DMS53 treated with DMSO at 0.1 percent for 48 hours (cell line): ENCODE results near the gene ATP2B2.

Source experiments
- DNase-seq: peaks from one replicate; lab custom pipeline; 2025; ENCODE audit not compliant: unreplicated experiment; lab: John Stamatoyannopoulos, UW

Gene ATP2B2

DNA sequence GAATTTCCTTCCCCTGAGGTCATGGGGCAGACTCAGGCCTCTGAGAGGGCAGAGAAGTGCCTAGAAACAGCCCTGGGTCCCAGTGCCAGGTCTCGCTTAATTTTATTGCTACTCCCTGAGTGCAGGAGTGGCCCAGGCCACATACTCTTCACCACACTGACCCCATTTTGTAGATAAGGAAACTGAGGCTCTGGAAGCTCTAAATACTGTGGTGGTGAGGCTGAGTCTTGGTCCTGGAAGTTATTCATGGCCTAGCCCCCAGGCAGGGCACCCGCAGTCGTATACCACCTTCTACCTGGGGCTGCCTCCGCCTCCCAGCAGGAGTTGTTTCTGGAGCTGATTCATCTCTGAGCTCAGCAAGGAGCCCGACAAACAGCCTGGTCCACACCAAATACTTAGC, 9.8 kb downstream of the ATP2B2 start:
- no peak for DNase-seq

DNA sequence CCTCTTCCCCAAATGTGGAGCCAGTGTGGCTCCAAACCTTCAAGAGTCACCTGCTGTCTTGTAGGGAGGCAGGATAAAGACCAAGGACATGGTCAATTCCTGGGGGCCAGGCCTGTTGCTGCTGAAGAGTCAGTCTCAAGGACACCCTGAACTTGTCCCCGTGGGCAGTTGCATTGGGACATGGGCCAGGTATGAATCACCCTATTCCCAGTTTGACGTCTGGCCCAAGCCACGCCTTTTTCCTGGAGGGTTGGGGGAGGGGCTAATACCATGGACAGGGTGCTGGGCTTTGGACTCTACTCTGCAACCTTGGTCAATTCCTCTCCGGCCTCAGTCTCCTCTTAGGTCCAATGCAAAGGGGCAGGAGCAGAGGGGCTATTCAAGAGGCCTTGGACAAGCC, 10.4 kb downstream of the ATP2B2 start:
- DNase-seq = no peak

DNA sequence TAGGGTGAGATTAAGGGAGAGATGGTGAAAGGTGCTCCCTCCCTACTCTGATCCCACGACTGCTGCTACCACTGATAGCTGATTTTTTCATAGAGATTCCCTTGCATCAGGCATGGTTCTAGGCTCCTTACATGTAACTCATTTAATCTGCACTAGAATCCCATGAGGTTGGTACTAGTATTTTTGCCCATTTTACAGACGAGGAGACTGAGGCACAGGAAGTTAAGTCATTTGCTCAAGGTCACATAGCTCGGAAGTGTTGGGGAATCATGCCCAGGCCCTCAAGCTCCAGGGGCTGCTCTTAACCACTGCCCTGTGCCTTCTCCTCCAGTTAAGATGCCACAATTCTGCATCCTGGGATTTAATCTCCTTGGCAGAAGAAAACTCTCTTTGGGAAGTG, 11.2 kb downstream of the ATP2B2 start:
- DNase-seq = no peak

DNA sequence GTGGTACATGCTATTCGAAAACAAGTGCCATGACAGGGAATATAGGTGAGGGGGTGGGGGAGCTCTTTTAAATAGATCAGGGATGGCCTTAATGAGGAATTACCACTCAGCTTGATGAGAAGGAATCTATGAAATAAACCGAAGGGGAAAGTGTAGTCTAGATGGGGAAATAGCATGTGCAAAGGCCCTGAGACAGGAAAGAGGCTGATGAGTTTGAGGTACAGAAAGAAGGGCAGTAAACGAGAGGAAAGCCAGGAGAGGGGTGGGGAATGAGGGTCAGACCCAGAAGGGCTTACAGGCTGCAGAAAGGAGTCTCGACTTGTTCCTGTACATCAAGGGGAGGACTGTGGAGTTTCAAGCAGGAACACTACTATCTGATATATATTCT, 12.2 kb downstream of the ATP2B2 start:
- no peak for DNase-seq

DNA sequence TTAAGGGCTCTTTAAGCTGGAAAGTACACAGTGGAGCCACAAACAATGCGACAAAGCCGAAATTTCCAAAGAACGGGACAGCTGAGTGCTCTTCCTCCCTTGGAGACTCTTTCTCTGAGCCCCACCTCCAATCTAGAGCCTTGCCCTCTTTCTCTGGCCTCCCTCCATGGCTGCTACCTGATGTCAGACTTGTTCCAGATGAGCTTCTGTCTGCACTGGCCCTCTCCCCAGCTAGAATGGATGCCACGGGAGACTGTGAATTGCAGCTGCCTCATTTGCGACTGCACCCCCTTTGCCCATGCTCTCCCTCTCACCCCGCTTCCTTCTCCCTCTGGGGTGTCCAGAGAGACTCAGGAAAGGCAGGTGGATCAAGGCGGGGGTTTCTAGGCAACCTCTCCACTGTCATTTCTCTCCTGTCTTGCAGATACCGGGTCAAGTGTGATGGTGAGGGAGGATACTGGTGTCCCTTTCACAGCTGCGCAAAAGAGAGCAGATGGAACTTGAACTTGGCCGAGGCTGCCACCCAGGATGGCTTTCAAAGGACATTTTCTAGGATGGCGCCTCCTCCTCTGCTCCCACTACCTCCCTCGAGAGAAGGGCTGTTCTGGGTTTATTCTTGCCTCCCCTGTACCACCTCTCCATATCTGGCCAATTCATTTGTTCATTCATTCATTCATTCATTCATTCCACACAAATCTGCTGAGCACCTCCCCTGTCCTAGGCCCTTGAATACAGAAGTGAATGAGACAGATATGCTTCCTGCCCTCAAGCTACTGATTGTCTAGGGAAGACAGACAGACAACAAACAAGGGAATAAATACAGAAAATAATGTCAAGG, 12.8 kb downstream of the ATP2B2 start:
- no peak for DNase-seq

DNA sequence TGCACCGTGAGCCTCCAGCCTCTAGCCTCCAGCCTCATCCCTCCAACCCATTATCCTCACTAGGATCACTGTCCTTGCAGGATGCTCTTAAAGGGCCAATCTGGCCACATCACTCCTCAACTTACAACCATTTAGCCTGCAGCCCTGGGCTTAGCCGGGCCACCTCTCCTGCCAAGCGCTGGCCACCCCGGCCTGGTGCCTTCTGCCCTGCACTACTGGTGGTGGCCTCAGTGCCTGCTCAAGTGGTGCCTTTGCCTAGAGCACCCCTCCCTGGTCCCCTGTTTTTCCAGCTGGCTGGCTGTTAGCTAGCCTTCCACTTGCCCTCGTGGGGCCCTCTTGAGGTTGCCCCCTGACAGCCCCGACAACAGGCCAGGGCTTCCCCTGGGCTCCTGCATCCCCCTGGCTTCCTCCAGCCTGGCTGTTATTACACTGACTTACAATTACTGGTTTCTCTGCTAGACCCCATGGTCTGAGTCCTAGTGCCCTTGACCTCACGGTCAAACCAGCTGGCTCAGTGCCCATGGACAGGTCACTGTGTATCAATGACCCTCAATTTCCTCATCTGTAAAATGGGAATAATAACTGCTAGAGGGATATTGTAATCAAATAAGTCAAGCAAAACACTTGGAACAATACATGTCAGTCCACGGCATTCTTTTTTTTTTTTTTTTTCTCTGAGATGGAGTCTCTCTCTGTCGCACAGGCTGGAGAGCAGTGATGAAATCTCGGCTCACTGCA, 15.5 kb downstream of the ATP2B2 start:
- no peak for DNase-seq

DNA sequence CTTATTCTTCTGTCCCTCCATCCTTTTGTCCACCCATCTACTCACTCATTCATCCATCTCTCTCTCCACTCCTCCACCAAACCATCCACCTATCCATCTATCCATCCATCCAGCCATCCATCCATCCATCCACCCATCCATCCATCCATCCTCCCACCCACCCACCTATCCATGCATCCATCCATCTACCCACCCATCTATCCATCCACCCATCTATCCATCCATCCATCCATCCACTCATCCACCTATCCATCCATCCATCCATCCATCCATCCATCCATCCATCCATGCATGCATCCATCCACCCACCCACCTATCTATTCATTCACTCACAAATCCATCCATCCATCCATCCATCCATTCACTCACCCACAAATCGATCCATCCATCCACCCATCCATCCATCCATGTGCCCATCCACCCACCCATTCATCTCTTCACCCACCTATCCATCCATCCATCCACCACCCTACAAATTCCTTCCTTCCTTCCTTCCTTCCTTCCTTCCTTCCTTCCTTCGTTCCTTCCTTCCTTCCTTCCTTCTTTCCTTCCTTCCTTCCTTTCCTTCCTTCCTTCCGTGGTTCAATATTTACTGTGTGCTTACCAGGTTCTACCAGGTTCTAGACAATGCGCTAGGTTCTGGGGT, 17.3 kb downstream of the ATP2B2 start:
- no peak for DNase-seq

DNA sequence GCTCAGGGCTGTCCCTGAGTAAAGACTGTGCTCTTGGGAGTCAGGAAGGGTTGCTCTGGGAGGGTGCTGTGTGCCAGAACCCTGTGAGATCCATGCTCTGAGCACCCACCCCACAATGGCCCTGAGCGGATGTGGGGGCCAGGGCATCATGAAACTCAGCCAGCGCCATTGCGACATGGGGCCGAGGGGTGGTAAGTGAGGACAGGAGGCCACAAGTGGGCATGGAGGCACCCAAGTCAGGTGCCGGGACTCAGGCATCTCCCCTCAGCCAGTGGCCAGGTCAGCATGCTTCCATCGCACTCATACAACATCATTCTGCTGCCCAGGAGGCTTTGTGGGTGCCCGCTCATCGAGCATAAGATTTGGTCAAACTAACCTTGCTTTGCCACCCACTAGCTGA, 19.6 kb downstream of the ATP2B2 start:
- no peak for DNase-seq

DNA sequence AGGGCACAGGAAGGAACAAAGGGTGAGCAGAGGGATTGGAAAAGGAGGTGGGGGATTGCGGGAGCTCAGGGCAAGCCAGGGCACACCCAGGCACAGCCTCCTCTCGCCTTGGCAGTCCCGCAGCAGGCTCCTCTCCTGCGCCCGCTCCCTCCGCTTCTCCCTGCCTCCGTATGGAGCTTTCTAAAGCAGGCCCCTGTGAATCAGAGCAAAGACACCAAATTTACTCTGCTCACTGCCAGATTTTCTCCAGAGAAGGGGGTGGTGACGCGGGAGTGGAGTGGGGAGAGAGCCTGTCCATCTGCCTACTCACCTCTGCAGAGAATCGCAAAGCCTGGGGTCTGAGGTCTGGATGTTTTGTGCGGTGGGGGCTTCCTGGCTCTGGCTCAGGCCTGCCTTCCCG, 20.0 kb downstream of the ATP2B2 start:
- no peak for DNase-seq

DNA sequence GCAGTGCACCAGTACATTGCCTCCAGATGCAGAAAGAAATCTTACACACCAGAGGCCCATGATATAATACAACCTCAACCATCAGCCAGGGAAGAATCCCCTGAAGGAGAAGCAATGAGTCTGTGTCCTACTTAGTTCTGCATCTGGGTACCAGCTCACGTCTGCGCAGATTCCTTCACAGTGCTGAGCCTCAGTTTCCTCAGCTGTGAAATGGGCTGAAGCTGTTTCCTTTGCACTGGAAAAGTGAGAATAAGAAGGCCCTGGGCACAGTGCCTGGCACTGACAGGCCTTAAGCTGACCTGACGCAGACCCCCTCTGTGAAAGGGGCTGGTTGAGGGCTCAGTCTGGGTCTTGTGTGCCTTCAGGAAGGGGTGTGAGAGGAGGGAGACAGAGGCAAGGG, 20.7 kb downstream of the ATP2B2 start:
- DNase-seq = no peak

DNA sequence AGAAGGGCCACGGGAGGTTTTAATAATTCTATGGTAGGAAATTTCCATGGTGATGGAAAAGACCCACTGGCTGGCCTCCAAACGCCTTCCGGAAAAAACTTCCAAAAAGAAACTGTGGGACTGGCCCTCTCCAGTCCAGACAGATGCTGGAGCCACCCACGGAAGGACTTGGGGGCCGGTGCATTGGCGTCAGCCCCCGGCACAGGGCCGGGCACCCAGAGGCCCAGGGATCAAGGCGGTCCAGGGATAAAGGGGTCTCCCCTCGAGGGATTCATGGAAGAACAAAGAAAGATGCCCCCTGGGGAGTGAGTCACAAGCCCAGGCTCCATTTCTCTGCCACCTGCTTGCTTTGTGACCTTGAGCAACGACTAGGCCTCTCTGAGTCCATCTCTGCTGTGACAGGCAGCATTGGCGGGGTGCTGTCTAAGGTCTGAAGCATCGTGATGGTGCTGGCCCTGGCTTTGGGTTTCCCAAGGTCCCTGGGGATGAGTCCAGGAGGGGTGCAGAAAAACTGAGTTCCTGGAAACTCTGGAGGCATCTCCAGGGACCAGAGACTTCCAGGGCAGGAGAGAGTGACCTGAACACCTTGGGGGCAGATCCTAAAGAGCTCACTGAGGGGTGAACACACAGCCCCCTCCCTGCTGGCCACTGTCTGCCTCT, 21.6 kb downstream of the ATP2B2 start:
- DNase-seq = no peak

DNA sequence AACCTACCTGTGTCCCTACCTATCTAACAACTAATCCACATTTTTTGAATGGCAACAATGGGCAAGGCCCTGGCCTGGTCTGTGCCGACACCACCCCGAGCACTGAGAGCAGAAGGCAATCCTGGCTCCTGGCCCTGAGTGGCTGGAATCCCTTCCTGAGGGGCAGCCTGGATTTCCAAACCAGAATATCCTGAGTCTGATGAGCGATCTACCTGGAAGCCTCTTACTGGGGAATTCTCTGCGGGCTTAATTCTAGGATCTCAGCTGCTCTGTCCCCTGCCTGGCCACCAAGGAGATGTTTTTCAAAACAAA, 22.1 kb downstream of the ATP2B2 start:
- DNase-seq = no peak

DNA sequence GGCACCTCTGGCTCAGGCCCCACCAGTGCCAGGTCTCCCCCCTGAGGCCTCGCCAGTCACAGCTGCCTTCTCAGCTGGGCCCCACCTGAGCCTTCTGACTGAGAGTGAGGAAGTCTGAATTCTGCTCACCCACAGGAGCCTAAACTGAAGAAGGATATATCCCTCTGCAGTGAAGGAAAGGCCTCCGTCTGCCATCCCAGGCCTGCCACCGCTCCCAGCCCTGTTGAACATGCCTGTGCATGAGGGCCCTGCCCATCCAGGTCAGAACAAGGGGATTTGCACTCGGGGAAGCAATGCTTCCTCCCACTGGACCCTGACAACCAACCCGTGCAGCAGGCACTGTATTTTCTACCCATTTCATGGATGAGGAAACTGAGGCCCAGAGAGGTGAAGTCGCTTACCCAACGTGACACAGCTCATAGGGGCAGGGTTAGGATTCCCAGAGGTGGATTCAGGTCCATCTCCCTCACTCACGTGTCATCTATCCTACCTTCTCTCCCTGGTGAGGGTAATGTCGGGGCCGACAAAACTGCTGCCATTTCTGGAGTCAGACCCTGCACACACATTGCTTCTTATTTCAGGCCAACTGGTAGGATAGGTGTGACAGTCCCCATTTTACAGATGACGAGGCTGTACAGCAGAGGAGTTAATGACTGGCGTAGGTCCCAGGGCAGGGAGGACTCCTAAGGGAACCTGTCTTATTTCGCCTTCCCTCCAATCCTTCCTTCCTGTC, 22.6 kb downstream of the ATP2B2 start:
- DNase-seq = no peak

DNA sequence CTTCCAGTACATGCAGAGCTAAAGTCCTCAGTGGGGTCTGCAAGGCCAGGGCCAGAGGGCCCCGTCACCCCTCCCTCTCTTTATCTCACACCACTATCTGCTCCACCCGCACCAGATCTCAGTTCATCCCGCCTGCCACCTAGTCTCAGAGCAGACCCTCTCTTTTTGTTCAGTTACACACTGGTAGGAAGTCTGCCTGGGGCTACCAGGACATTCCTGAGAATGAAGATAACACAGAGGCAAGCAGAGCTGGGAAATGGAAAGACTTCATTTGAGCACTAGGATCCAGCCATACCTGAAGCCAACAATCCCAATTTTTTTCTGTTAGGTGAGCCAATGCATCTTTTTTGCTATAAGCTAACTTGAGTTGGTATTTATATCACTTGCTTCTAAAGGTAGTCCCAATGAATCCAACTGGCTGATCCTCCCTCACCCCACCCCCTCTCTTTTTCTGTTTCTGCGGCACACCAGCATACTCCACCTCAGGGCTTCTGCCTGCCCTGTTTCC, 24.5 kb downstream of the ATP2B2 start:
- no peak for DNase-seq

DNA sequence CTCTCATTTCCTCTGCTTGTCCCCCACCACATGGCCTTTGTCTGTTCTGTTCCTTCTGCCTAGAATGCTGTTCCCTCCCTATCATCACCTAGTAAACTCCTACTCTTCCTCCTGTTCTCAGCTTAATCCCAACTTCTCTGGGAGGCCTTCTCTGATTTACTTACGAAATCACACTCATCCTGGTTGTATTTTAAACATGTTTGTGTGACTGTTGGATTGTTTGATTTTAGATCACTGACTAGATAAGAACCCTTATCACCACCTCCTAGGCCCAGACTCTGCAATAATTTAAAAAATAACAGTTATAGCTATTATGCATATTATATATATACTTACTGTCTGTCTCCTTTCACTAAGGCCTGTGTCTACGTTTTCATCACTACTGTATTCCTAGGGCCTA, 26.1 kb downstream of the ATP2B2 start:
- no peak for DNase-seq

DNA sequence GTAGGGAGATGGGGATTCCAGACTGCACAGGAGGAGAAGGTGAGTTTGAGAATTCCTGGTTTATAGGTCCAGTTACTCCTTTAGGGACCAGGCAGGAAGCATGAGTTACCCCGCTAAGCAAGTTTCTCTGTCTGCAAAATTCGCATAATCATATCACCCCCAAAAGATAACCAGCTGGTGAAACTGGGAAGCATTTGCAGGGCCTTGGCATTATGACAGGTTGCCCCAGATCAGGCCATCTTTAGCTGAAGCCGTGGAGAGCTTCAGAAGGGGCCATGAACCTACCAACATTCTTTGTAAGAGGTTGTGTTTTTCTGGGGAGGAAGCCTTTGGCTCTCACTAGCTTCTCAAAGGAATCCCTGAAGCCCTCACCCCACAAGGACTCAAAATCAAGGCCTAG, 29.4 kb downstream of the ATP2B2 start:
- no peak for DNase-seq

DNA sequence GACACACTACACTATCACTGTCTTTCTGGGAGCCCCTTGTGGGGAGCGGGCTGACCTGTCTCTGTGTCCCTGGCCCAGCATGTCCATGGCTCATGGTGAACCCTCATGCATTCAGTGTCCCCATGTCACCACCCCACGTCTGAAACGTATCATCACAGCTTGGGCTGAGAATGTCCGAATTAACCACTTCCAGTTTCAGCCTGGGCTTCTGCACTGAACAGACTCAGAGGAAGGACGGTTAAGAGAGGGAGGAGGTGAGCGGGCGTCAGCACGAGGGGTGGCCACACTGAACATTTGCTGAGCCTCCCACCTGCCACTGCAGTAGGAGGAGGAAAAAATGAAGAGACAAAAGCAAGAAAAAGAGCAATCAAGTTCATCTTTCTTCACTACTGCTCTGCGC, 30.5 kb downstream of the ATP2B2 start:
- DNase-seq = no peak

DNA sequence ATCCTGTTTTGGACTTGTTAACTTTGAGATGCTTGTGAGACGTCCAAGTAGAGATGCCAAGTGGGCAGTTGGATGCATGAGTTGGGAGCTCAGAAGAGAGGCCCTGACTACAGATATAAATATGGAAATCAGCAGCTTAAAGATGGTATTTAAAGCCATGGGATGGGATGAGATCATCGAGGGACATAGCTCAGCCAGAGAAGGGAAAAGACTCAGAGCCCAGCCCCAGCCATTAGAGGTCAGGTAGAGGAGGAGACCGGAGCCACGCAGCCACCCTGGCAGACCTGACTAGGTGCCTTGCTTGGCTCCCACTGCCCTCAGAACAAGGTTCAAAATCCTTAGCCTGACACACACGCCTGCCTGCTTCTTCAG, 31.1 kb downstream of the ATP2B2 start:
- DNase-seq = no peak

DNA sequence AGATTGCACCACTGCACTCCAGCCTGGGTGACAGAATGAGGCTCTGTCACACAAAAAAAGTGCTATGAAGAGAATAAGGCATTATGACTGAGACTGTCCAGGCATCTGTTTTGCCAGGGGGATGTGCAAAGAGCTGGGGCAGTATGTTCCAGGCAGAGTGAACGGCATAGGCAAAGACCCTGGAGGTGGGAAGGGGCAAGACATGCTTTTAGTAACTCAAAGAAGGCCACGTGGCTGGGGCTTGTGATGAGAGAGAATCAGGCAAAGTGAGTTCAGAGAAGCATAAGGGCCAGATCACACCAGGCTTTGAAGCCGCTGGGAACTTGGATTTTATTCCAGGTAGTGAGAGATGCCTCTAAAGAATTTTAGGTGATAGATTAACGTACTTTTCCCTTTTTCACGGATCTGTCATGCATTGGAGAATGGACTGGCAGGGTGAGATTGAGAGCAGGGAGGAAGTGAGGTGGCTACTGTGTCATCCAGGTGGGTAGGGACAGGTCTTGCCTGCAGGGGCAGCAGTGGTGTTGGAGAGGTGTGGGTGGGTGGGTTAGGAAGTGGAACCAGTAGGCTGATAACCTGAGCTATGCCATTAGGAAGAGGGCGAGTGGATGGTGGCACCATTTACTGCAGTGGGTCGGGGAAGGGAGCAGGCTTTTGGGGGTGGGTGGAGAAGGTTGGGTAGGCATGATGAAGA, 31.7 kb downstream of the ATP2B2 start:
- DNase-seq = no peak

DNA sequence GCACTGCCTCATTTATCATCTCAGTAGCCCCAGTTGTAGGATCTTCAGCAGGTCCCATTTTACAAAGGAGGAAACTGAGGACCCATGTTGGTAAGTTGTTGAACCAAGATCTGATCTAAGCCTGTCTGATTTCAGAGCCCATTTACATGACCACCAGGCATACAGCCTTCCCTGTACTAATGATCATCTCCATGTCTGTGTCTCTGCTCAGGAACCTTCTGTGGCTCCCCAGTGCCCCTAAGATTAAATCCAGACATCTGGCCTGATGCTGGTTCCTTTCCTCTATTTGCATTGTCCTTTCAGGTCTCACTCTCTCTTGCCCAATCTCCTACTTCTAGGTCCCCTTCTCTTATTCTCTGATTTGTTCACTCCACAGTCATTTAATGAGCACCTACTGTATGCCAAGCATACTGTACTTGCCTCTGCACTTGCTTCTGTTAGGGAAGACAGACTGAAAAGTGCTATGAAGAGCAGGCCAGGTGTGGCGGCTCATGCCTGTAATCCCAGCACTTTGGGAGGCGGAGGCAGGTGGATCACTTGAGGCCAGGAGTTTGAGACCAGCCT, 32.4 kb downstream of the ATP2B2 start:
- DNase-seq = no peak
